HG03045 (cell line): ENCODE data around the gene OR2J3.
"Not testable (repeated sequence)": the region's sequence is repeated elsewhere in the genome, so short reads cannot be mapped to it uniquely, and the experiment has no call there.

ENCODE experiments used
- ATAC-seq: cut with Tn5 transposase; IDR thresholded peaks from one replicate; pipeline ENCODE4 v1.9.1; 2021; ENCODE audit warnings: mild to moderate bottlenecking, moderate library complexity; ENCODE audit not compliant: unreplicated experiment

The OR2J3 gene

GRCh38 chr6:29159922-29160321 is 52.1 kb downstream of the OR2J3 start:
- ATAC-seq = not testable (repeated sequence)
